WTC11 (cell line): ENCODE measurements around the gene CYP27C1. TPM values are rescaled to one million over a fixed set of nuclear protein-coding genes. Genes with fewer than 3 reads are reported as not detected.
"Not testable (repeated sequence)": the region's sequence is repeated elsewhere in the genome, so short reads cannot be mapped to it uniquely, and the experiment has no call there.

ENCODE experiments used
- ATAC-seq: fragments of 200-7000 bp; cut with Tn5 transposase; 2 replicates; pipeline ENCODE4 v1.10.0; 2021; ENCODE audit warnings: mild to moderate bottlenecking, moderate library complexity
- CTCF ChIA-PET: fragments of 300-600 bp; sonication (Branson Sonifier 250); formaldehyde crosslinking; loops from one replicate; lab custom pipeline; 2021; ENCODE audit warnings: antibody characterized with exemption; lab: Charles Lee
- POLR2A ChIA-PET: fragments of 350-600 bp; sonication (Branson Sonifier 250); formaldehyde crosslinking; loops from one replicate; lab custom pipeline; 2021; ENCODE audit warnings: antibody characterized with exemption; lab: Charles Lee
- DNase-seq: peaks from one replicate; pipeline ENCODE4 v3.0.0; 2021; ENCODE audit warnings: low spot score
- H3K27ac Mint-ChIP-seq: 2 replicates; pipeline ENCODE4 v1.8.0; 2021; ENCODE audit warnings: mixed read lengths
- H3K27me3 Mint-ChIP-seq: 2 replicates; pipeline ENCODE4 v1.8.0; 2021; ENCODE audit warnings: low read depth, mild to moderate bottlenecking, moderate library complexity, mixed read lengths
- H3K36me3 Mint-ChIP-seq: 2 replicates; pipeline ENCODE4 v1.8.0; 2021; ENCODE audit warnings: mixed read lengths
- H3K4me1 Mint-ChIP-seq: 2 replicates; pipeline ENCODE4 v1.8.0; 2022; ENCODE audit warnings: mixed read lengths
- H3K4me3 Mint-ChIP-seq: 2 replicates; pipeline ENCODE4 v1.8.0; 2021; ENCODE audit warnings: mild to moderate bottlenecking, moderate library complexity, mixed read lengths
- H3K9me3 Mint-ChIP-seq: 2 replicates; pipeline ENCODE4 v1.8.0; 2021; ENCODE audit warnings: mixed read lengths
- AFF4 ChIP-seq: sonication (generic); formaldehyde crosslinking; IDR thresholded peaks from 2 replicates; pipeline ENCODE4 v1.8.1; 2023; ENCODE audit warnings: mild to moderate bottlenecking, missing genetic modification reagents, borderline replicate concordance
- ATF1 ChIP-seq: sonication (generic); formaldehyde crosslinking; IDR thresholded peaks from 2 replicates; pipeline ENCODE4 v1.8.1; 2023; ENCODE audit warnings: mild to moderate bottlenecking, moderate library complexity, missing genetic modification reagents
- CDX4 ChIP-seq: fragments of 250-450 bp; sonication (Bioruptor Pico); IDR thresholded peaks from 2 replicates; pipeline ENCODE4 v1.9.0; 2021; ENCODE audit warnings: moderate library complexity, mild to moderate bottlenecking, inconsistent platforms, borderline replicate concordance
- CREM ChIP-seq: sonication (generic); formaldehyde crosslinking; IDR thresholded peaks from 2 replicates; pipeline ENCODE4 v1.8.1; 2022; ENCODE audit warnings: mild to moderate bottlenecking, missing genetic modification reagents, moderate library complexity
- E2F4 ChIP-seq: sonication (generic); formaldehyde crosslinking; IDR thresholded peaks from 2 replicates; pipeline ENCODE4 v1.8.1; 2022; ENCODE audit warnings: low read depth, mild to moderate bottlenecking, moderate library complexity, missing genetic modification reagents, borderline replicate concordance
- FOXP4 ChIP-seq: sonication (generic); formaldehyde crosslinking; IDR thresholded peaks from 2 replicates; pipeline ENCODE4 v1.8.0; 2022; ENCODE audit warnings: mild to moderate bottlenecking, missing genetic modification reagents
- MXD4 ChIP-seq: fragments of 250-450 bp; sonication (Bioruptor Pico); IDR thresholded peaks from 2 replicates; pipeline ENCODE4 v1.8.0; 2021; ENCODE audit warnings: mild to moderate bottlenecking, moderate library complexity, borderline replicate concordance
- NR1H2 ChIP-seq: sonication (generic); formaldehyde crosslinking; IDR thresholded peaks from 2 replicates; pipeline ENCODE4 v1.9.0; 2021; ENCODE audit warnings: mild to moderate bottlenecking, moderate library complexity, missing genetic modification reagents
- TEAD1 ChIP-seq: sonication (generic); formaldehyde crosslinking; IDR thresholded peaks from 2 replicates; pipeline ENCODE4 v1.8.0; 2022; ENCODE audit warnings: mild to moderate bottlenecking, missing genetic modification reagents
- ZNF425 ChIP-seq: fragments of 250-450 bp; sonication (Bioruptor Pico); conservative IDR thresholded peaks from 2 replicates; pipeline ENCODE4 v1.9.0; 2021; ENCODE audit warnings: mild to moderate bottlenecking
- ZNF512 ChIP-seq: sonication (generic); formaldehyde crosslinking; IDR thresholded peaks from 2 replicates; pipeline ENCODE4 v1.8.1; 2022; ENCODE audit warnings: missing genetic modification reagents, borderline replicate concordance
- total RNA-seq: library from RNA; stranded (reverse); gene quantifications from 3 replicates; pipeline ENCODE4 v1.2.3, GENCODE V29; 2021

The CYP27C1 gene
- total RNA-seq, 1 experiment from 2014 or later: 2.4 TPM

GRCh38 chr2:127216095-127216494 is 4.0 kb downstream of the CYP27C1 start:
- Mint-ChIP-seq H3K36me3 (peaks cover 3% of the 10 kb centered on the region; the same call in 1 of the 2 replicates), H3K27ac (no peak overlapping the region), H3K9me3 (peaks cover 10% of the 10 kb centered on the region), H3K4me1 (peaks cover 21% of the 10 kb centered on the region), H3K4me3 (no peak overlapping the region), H3K27me3 (peaks cover 55% of the 10 kb centered on the region)
- CTCF ChIA-PET: interaction anchor here (2.3 kb wide), 1 partner anchor 19 kb away, joined by 20 read pairs; no protein-coding TSS in a partner anchor
- POLR2A ChIA-PET: no interaction called here
- TF ChIP-seq ZNF425 (no peak), NR1H2 (CRISPR knock-in tag) (no peak), ZNF512 (CRISPR knock-in tag) (no peak), TEAD1 (CRISPR knock-in tag) (no peak), AFF4 (no peak), CREM (CRISPR knock-in tag) (no peak), ATF1 (no peak), MXD4 (CRISPR knock-in tag) (no peak), CDX4 (CRISPR knock-in tag) (no peak), FOXP4 (CRISPR knock-in tag) (no peak), E2F4 (CRISPR knock-in tag) (no peak)
- ATAC-seq (no peak), DNase-seq (no peak)

GRCh38 chr2:127214201-127214600 is 5.9 kb downstream of the CYP27C1 start:
- H3K4me3 Mint-ChIP-seq, CTCF ChIA-PET, DNase-seq, H3K27ac Mint-ChIP-seq, H3K36me3 Mint-ChIP-seq, POLR2A ChIA-PET, ATAC-seq: not testable (repeated sequence)
- H3K9me3 Mint-ChIP-seq: peaks cover 10% of the 10 kb centered on the region
- peaks cover 53% of the 10 kb centered on the region for H3K27me3 Mint-ChIP-seq
- H3K4me1 Mint-ChIP-seq: peaks cover 32% of the 10 kb centered on the region
